Testis (tissue), 3 donors: Measurements from ENCODE around the gene CELSR1. TPM values are rescaled to one million over a fixed set of nuclear protein-coding genes. Genes with fewer than 3 reads are reported as not detected.

Experiments
- DNase-seq: peaks from one replicate; pipeline ENCODE4 v3.0.0-alpha.2; 2019
- H3K27ac ChIP-seq, 2 donors: fragments of 200-600 bp; sonication (generic); one replicate each; pipeline ENCODE4 v1.5.1; 2019
- H3K27me3 ChIP-seq: fragments of 200-600 bp; sonication (generic); one replicate; pipeline ENCODE4 v1.5.1; 2019
- H3K36me3 ChIP-seq: fragments of 200-600 bp; sonication (generic); one replicate; pipeline ENCODE4 v1.5.1; 2017; ENCODE audit warnings: low read depth; ENCODE audit errors: missing control alignments
- H3K4me1 ChIP-seq: fragments of 200-600 bp; sonication (generic); one replicate; pipeline ENCODE4 v1.5.1; 2019
- H3K4me3 ChIP-seq, 2 donors: fragments of 200-600 bp; sonication (generic); one replicate each; pipeline ENCODE4 v1.5.1; 2017 to 2019
- H3K9me3 ChIP-seq: fragments of 200-600 bp; sonication (generic); one replicate; pipeline ENCODE4 v1.5.1; 2017
- POLR2A ChIP-seq: fragments of 450-650 bp; IDR thresholded peaks from one replicate; pipeline ENCODE4 v1.6.1; 2017; ENCODE audit warnings: antibody characterized with exemption, mild to moderate bottlenecking, moderate library complexity
- WGBS, 2 donors: methylation state at CpG; one replicate each; pipeline ENCODE4 v1.1.5; 2018; 5-methylcytosine and 5-hydroxymethylcytosine counted together
- intact Hi-C: fragments of 100-400 bp; cut with DNase I; formaldehyde crosslinking; loops from one replicate; pipeline ENCODE4 v1.15.1; 2023; ENCODE audit warnings: low total_unique reads
- polyA plus RNA-seq: library from polyadenylated mRNA; stranded (reverse); fragments of 350-450 nt; fragmentation: Illumina TruSeq; extraction: RNeasy Lipid Tissue Mini Kit (QIAGEN cat#74804); gene quantifications from one replicate; pipeline ENCODE4 v1.2.3, GENCODE V29; 2014; ENCODE audit warnings: low read depth, low replicate concordance; ENCODE audit not compliant: insufficient read depth
- total RNA-seq, 2 donors: library from RNA; depleted of rRNA; stranded (reverse); fragments of >200 nt; gene quantifications; one replicate each; pipeline ENCODE4 v1.2.3, GENCODE V29; 2016
- TF ChIP-seq, protein P1 (sequence below), 3 experiments: fragments of 450-650 bp in 2 of 3; fragments of 200-600 bp in 1 of 3; sonication (generic) in 1 of 3; IDR thresholded peaks; one replicate each; pipeline ENCODE4 v1.5.1; 2016 to 2019; ENCODE audit warnings: antibody characterized with exemption in 3 of 3, mild to moderate bottlenecking in 2 of 3, moderate library complexity in 1 of 3

CELSR1 gene
- total and polyA plus RNA-seq, 3 donors from 2014 or later: 5.6 to 21.5 (median 13.8) TPM

DNA sequence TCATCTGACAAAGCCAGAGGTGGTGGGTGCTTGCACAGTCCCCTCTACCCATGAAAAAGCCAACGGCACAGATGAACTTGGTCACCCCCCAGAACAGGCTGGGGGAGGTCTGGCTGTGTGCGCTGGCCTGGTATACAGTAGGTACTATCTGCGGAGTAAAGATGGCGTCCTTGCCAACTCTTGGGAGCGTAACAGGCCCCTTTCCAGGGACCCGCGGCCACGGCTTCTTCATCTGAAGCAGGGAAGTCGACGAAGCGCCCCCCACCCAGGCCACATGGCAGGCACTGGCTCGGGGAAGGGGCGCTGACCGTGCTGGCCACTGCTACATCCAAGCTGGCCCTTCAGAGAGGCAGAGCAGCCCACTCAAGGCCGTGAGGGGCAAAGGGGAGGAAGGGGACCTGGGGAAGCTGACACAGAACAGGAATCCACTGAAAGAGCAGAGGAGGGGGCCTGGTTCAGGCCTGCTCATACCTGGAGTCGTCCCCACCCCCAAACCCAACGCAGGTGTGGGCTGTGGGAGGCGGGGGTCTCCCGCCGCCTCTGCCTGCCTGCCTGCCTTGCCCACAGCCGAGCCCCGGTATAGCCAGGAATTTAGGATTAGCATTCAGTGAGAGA lies 75.7 kb downstream of the CELSR1 start:
- TF ChIP-seq POLR2A: no peak
- TF ChIP-seq, protein P1, sequence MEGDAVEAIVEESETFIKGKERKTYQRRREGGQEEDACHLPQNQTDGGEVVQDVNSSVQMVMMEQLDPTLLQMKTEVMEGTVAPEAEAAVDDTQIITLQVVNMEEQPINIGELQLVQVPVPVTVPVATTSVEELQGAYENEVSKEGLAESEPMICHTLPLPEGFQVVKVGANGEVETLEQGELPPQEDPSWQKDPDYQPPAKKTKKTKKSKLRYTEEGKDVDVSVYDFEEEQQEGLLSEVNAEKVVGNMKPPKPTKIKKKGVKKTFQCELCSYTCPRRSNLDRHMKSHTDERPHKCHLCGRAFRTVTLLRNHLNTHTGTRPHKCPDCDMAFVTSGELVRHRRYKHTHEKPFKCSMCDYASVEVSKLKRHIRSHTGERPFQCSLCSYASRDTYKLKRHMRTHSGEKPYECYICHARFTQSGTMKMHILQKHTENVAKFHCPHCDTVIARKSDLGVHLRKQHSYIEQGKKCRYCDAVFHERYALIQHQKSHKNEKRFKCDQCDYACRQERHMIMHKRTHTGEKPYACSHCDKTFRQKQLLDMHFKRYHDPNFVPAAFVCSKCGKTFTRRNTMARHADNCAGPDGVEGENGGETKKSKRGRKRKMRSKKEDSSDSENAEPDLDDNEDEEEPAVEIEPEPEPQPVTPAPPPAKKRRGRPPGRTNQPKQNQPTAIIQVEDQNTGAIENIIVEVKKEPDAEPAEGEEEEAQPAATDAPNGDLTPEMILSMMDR (IDR thresholded peaks at IDR 0.05): no peak
- no peak for DNase-seq
- Histone ChIP-seq H3K4me3 (no peak overlapping the region), H3K27ac (no peak overlapping the region), H3K36me3 (no peaks in the 10 kb centered on the region), H3K27me3 (no peaks in the 10 kb centered on the region), H3K9me3 (no peaks in the 10 kb centered on the region), H3K4me1 (no peaks in the 10 kb centered on the region)
- WGBS, 2 donors: 91 to 93% methylated on average over 12 to 22 of the region's 22 CpGs
- intact Hi-C loops: no loop called here

DNA sequence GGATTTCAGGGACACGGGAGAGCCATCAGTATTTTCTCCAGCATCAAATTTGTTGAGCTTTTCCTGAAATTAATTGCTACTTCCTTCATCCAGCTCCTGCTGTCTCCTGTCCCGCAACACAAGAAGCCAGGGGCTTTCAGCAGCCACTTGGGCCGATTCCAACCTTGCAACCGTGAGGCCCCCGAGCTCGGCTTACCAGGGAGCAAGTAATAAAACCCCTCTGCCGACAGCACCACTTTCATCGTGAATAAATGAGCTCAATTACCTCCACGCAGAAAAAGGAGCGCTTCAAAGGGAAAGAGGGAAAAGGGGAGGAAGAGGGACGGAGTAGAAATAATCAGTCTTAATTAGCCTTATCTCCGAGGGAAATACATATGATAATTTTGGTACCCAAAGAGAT lies 76.6 kb downstream of the CELSR1 start:
- Histone ChIP-seq H3K9me3 (no peaks in the 10 kb centered on the region), H3K4me3 (no peak overlapping the region), H3K36me3 (no peaks in the 10 kb centered on the region), H3K27ac (no peak overlapping the region), H3K4me1 (no peaks in the 10 kb centered on the region), H3K27me3 (no peaks in the 10 kb centered on the region)
- intact Hi-C loops: no loop called here
- no peak for DNase-seq
- TF ChIP-seq, protein P1 (IDR thresholded peaks at IDR 0.05): no peak
- no peak for TF ChIP-seq POLR2A
- 54 to 66% methylated on average over 12 of the region's 12 CpGs for WGBS, 2 donors

DNA sequence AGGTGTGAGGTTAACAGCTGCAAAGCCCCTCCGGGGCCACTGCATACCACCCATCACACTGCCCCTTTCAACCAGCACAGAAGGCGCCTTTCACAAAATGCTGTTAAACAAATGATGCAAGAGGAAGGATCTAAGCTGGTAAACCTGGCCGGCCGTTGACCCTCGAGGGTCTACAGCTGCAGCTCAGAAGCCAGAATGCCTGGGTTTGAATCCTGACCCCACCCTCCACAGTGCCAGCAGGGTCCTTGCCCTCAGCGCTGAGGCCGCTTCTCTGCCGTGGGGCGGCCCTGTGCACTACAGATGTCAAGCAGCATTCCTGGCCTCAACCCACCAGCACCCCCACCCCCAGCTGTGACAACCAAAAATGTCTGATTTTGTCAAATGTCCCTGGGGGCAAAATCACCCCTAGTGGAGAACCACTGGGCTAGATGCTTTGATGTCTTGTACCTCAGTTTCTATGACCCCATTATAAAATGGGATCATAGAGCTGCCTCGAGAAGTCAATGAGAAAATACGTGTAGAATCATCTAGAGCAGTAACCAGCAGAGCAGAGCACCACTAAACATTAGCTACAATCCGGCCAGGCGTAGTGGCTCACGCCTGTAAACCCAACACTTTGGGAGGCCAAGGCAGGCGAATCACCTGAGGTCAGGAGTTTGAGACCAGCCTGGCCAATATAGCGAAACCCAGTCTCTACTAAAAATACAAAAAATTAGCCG lies 77.9 kb downstream of the CELSR1 start:
- TF ChIP-seq POLR2A: no peak
- TF ChIP-seq, protein P1 (IDR thresholded peaks at IDR 0.05): no peak
- intact Hi-C loops: no loop called here
- Histone ChIP-seq H3K36me3 (no peaks in the 10 kb centered on the region), H3K27ac (no peak overlapping the region), H3K4me1 (no peaks in the 10 kb centered on the region), H3K4me3 (no peak overlapping the region), H3K27me3 (no peaks in the 10 kb centered on the region), H3K9me3 (no peaks in the 10 kb centered on the region)
- DNase-seq: no peak
- 89 to 91% methylated on average over 17 of the region's 17 CpGs for WGBS, 2 donors

DNA sequence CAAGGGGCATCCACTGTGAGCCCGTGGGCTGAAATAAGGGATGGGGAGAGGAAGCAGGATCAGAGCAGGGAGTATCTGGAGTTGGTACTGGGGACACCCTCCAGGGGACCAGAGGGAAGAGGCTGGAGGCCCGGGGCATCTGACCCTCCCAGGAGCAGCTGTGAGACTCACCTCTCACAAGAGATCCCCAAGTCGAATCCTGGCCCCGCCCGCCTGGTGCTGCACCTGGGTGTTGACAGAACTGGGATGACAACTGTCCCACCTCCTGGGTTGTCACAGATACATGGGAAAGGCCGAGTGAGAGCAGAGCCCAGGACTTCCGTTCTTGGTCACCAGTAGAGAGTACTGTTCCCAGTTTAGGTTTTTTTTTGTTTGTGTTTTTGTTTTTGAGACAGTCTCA lies 78.9 kb downstream of the CELSR1 start:
- DNase-seq: no peak
- intact Hi-C loops: no loop called here
- Histone ChIP-seq H3K27ac (no peak overlapping the region), H3K4me1 (no peaks in the 10 kb centered on the region), H3K4me3 (no peak overlapping the region), H3K36me3 (no peaks in the 10 kb centered on the region), H3K27me3 (no peaks in the 10 kb centered on the region), H3K9me3 (no peaks in the 10 kb centered on the region)
- no peak for TF ChIP-seq POLR2A
- TF ChIP-seq, protein P1 (IDR thresholded peaks at IDR 0.05): no peak
- 86 to 91% methylated on average over 6 to 7 of the region's 7 CpGs for WGBS, 2 donors
